H1 (cell line): ENCODE results near the gene UBE2E2. TPM values are rescaled to one million over a fixed set of nuclear protein-coding genes. Genes with fewer than 3 reads are reported as not detected.

Experiments used
- ASH2L ChIP-seq: fragments of 200-600, 300-600 bp; sonication (generic); IDR thresholded peaks from one replicate; pipeline ENCODE4 v1.7.1; 2017; ENCODE audit warnings: low read length
- CHD7 ChIP-seq: fragments of 300-600 bp; sonication (generic); IDR thresholded peaks from 2 replicates; pipeline ENCODE4 v1.7.1; 2012; ENCODE audit warnings: low read length, moderate library complexity, mild to moderate bottlenecking, inconsistent platforms; ENCODE audit not compliant: insufficient replicate concordance
- polyA plus RNA-seq, 7 experiments: library from polyadenylated mRNA; depleted of rRNA in 3 of 7; stranded (reverse) in 5 of 7; unstranded in 2 of 7; fragments of >200 nt in 5 of 7; fragments of 200-250 nt in 2 of 7; gene quantifications; 1 replicate in 5 of 7; 2 replicates in 1 of 7; 4 replicates in 1 of 7; pipeline versions ENCODE4 v1.2.1 to v1.2.3, GENCODE V29; 2011 to 2013; ENCODE audit warnings: missing spikeins in 2 of 7, mixed read lengths in 2 of 7
- total RNA-seq: library from RNA; stranded (reverse); fragmentation: NEBNext Ultra II Directional; extraction: Animal tissue kit (Norgen Biotek cat#: 25700); gene quantifications from 2 replicates; pipeline ENCODE4 v1.2.1, GENCODE V29; 2021

UBE2E2 gene
- total and polyA plus RNA-seq, 2 of the 8 experiments (the other 6 are each of a cell fraction or from before 2014, with no cell fraction given), result 57.6 to 70.6 TPM

- TF ChIP-seq CHD7 (no peak), ASH2L (no peak)
These were observed 201.1 kb downstream of the UBE2E2 start (continued) for GRCh38 chr3:23404246-23404645.
